UCSD-AML1 (cell line): ENCODE data around the gene CD300A.

ENCODE experiments used
- DNase-seq: peaks from one replicate; lab custom pipeline; 2025; ENCODE audit not compliant: unreplicated experiment; lab: John Stamatoyannopoulos, UW

Gene CD300A

GRCh38 chr17:74439691-74440567 lies 26.5 kb upstream of the CD300A start:
- no peak for DNase-seq

- DNase-seq: no peak
Measured at GRCh38 chr17:74441537-74441936, 24.9 kb upstream of the CD300A start.

- no peak for DNase-seq
Measured at GRCh38 chr17:74442291-74442669, 24.2 kb upstream of the CD300A start.

GRCh38 chr17:74442670-74443515 lies 23.5 kb upstream of the CD300A start:
- DNase-seq: peak; percentile 87

GRCh38 chr17:74443516-74444296 lies 22.7 kb upstream of the CD300A start:
- DNase-seq: no peak

- DNase-seq: peak; percentile 48
Measured at GRCh38 chr17:74444406-74444805, 22.0 kb upstream of the CD300A start.

- DNase-seq: no peak
Measured at GRCh38 chr17:74445158-74445557, 21.3 kb upstream of the CD300A start.

GRCh38 chr17:74446551-74447500 lies 19.6 kb upstream of the CD300A start:
- peak; percentile 59 for DNase-seq

- no peak for DNase-seq
Measured at GRCh38 chr17:74447628-74448159, 18.7 kb upstream of the CD300A start.

- no peak for DNase-seq
Measured at GRCh38 chr17:74448756-74449155, 17.7 kb upstream of the CD300A start.

GRCh38 chr17:74449306-74449705 lies 17.1 kb upstream of the CD300A start:
- no peak for DNase-seq

GRCh38 chr17:74449773-74450172 lies 16.7 kb upstream of the CD300A start:
- no peak for DNase-seq

- DNase-seq: no peak
Measured at GRCh38 chr17:74450231-74450630, 16.2 kb upstream of the CD300A start.

- DNase-seq: no peak
Measured at GRCh38 chr17:74450925-74451403, 15.5 kb upstream of the CD300A start.

GRCh38 chr17:74451557-74451956 lies 14.9 kb upstream of the CD300A start:
- DNase-seq: no peak

- no peak for DNase-seq
Measured at GRCh38 chr17:74452033-74452840, 14.2 kb upstream of the CD300A start.

GRCh38 chr17:74452841-74453661 lies 13.4 kb upstream of the CD300A start:
- no peak for DNase-seq

- no peak for DNase-seq
Measured at GRCh38 chr17:74453665-74454196, 12.7 kb upstream of the CD300A start.
